SJSA1 (cell line): ENCODE results near the gene ESYT3. TPM values are rescaled to one million over a fixed set of nuclear protein-coding genes. Genes with fewer than 3 reads are reported as not detected.
"Not testable (repeated sequence)": the region's sequence is repeated elsewhere in the genome, so short reads cannot be mapped to it uniquely, and the experiment has no call there.

ENCODE experiments used
- DNase-seq, 2 experiments: peaks; one replicate each; pipeline ENCODE4 v3.0.0-alpha.2; 2015 to 2020; ENCODE audit warnings: low spot score in 2 of 2, low read depth in 1 of 2
- H3K27ac ChIP-seq: fragments of 250-450 bp; sonication (Bioruptor Pico); 2 replicates; pipeline ENCODE4 v1.5.1; 2020; ENCODE audit warnings: mild to moderate bottlenecking, moderate library complexity
- H3K27me3 ChIP-seq: fragments of 250-450 bp; sonication (Bioruptor Pico); replicated peaks from 2 replicates; pipeline ENCODE4 v1.5.1; 2020; ENCODE audit warnings: mild to moderate bottlenecking, moderate library complexity
- H3K36me3 ChIP-seq: fragments of 250-450 bp; sonication (Bioruptor Pico); 2 replicates; pipeline ENCODE4 v1.5.1; 2020; ENCODE audit warnings: mild to moderate bottlenecking
- H3K4me1 ChIP-seq: fragments of 250-450 bp; sonication (Bioruptor Pico); replicated peaks from 2 replicates; pipeline ENCODE4 v1.6.1; 2021; ENCODE audit warnings: mild to moderate bottlenecking
- H3K4me3 ChIP-seq: fragments of 250-450 bp; sonication (Bioruptor Pico); 2 replicates; pipeline ENCODE4 v1.5.1; 2020; ENCODE audit warnings: mild to moderate bottlenecking
- H3K9me3 ChIP-seq: fragments of 250-450 bp; sonication (Bioruptor Pico); replicated peaks from 2 replicates; pipeline ENCODE4 v1.5.1; 2020; ENCODE audit warnings: mild to moderate bottlenecking
- total RNA-seq: library from RNA; depleted of rRNA; stranded (reverse); fragments of >200 nt; shearing (Covaris generic); gene quantifications from 2 replicates; pipeline ENCODE4 v1.2.3, GENCODE V29; 2014

ESYT3 gene
- total RNA-seq, 1 experiment from 2014 or later = 0.76 TPM

- Histone ChIP-seq H3K27me3 (no peaks in the 10 kb centered on the region), H3K27ac (no peak overlapping the region), H3K36me3 (no peaks in the 10 kb centered on the region; the same call in 1 of the 2 replicates), H3K4me3 (no peak overlapping the region), H3K9me3 (no peaks in the 10 kb centered on the region; the same call in 1 of the 2 replicates), H3K4me1 (peaks cover 22% of the 10 kb centered on the region)
- DNase-seq = no peak
Measured at GRCh38 chr3:138492980-138493675, 58.7 kb downstream of the ESYT3 start.

GRCh38 chr3:138493804-138494606 lies 59.6 kb downstream of the ESYT3 start:
- Histone ChIP-seq H3K4me3 (no peak overlapping the region), H3K27me3 (no peaks in the 10 kb centered on the region), H3K36me3 (peaks cover 1% of the 10 kb centered on the region; the same call in 1 of the 2 replicates), H3K4me1 (peaks cover 22% of the 10 kb centered on the region), H3K9me3 (no peaks in the 10 kb centered on the region; the same call in 1 of the 2 replicates), H3K27ac (peak overlapping the region; percentile 39)
- peak in 1 of 2 experiments; percentile 34 for DNase-seq

- no peaks in the 10 kb centered on the region for H3K27me3 ChIP-seq
- no peaks in the 10 kb centered on the region; the same call in 1 of the 2 replicates for H3K9me3 ChIP-seq
- no peak overlapping the region for H3K4me3 ChIP-seq
- H3K27ac ChIP-seq = peak overlapping the region; percentile 39
- no peak for DNase-seq
- H3K4me1 ChIP-seq = peaks cover 22% of the 10 kb centered on the region
- H3K36me3 ChIP-seq = peaks cover 4% of the 10 kb centered on the region; the same call in 1 of the 2 replicates
Measured at GRCh38 chr3:138494607-138494929, 60.2 kb downstream of the ESYT3 start.

GRCh38 chr3:138495638-138496037 lies 61.2 kb downstream of the ESYT3 start:
- H3K4me1 ChIP-seq = peaks cover 22% of the 10 kb centered on the region
- H3K4me3 ChIP-seq, H3K9me3 ChIP-seq, H3K27me3 ChIP-seq, H3K27ac ChIP-seq, H3K36me3 ChIP-seq, DNase-seq: not testable (repeated sequence)

- Histone ChIP-seq H3K4me3 (no peak overlapping the region), H3K4me1 (peaks cover 22% of the 10 kb centered on the region), H3K27me3 (no peaks in the 10 kb centered on the region), H3K36me3 (peaks cover 4% of the 10 kb centered on the region; the same call in 1 of the 2 replicates), H3K27ac (no peak overlapping the region), H3K9me3 (no peaks in the 10 kb centered on the region; the same call in 1 of the 2 replicates)
- DNase-seq = no peak
Measured at GRCh38 chr3:138496436-138496835, 62.0 kb downstream of the ESYT3 start.

GRCh38 chr3:138497021-138497420 lies 62.6 kb downstream of the ESYT3 start:
- Histone ChIP-seq H3K4me3 (no peak overlapping the region), H3K4me1 (peaks cover 22% of the 10 kb centered on the region), H3K27ac (no peak overlapping the region), H3K9me3 (no peaks in the 10 kb centered on the region; the same call in 1 of the 2 replicates), H3K36me3 (peaks cover 4% of the 10 kb centered on the region; the same call in 1 of the 2 replicates), H3K27me3 (no peaks in the 10 kb centered on the region)
- DNase-seq = no peak

GRCh38 chr3:138497851-138498250 lies 63.4 kb downstream of the ESYT3 start:
- H3K4me3 ChIP-seq = no peak overlapping the region
- peaks cover 22% of the 10 kb centered on the region for H3K4me1 ChIP-seq
- no peaks in the 10 kb centered on the region for H3K27me3 ChIP-seq
- no peak overlapping the region for H3K27ac ChIP-seq
- no peak for DNase-seq
- H3K36me3 ChIP-seq = peaks cover 4% of the 10 kb centered on the region; the same call in 1 of the 2 replicates
- no peaks in the 10 kb centered on the region; the same call in 1 of the 2 replicates for H3K9me3 ChIP-seq

- H3K27ac ChIP-seq = no peak overlapping the region
- no peaks in the 10 kb centered on the region; the same call in 1 of the 2 replicates for H3K9me3 ChIP-seq
- no peak for DNase-seq
- H3K4me1 ChIP-seq = peaks cover 13% of the 10 kb centered on the region
- H3K4me3 ChIP-seq = no peak overlapping the region
- no peaks in the 10 kb centered on the region for H3K27me3 ChIP-seq
- H3K36me3 ChIP-seq = peaks cover 4% of the 10 kb centered on the region; the same call in 1 of the 2 replicates
Measured at GRCh38 chr3:138498991-138499390, 64.6 kb downstream of the ESYT3 start.

GRCh38 chr3:138507524-138507923 lies 73.1 kb downstream of the ESYT3 start:
- no peak overlapping the region for H3K4me3 ChIP-seq
- H3K27ac ChIP-seq = no peak overlapping the region
- H3K4me1 ChIP-seq = 0 out of 2 replicates have a peak, but pooled peaks cover 2% of the 10 kb centered on the region
- H3K36me3 ChIP-seq = no peaks in the 10 kb centered on the region
- no peak for DNase-seq
- H3K9me3 ChIP-seq = no peaks in the 10 kb centered on the region
- no peaks in the 10 kb centered on the region for H3K27me3 ChIP-seq

- H3K4me3 ChIP-seq = no peak overlapping the region
- no peak overlapping the region for H3K27ac ChIP-seq
- no peaks in the 10 kb centered on the region for H3K36me3 ChIP-seq
- no peak for DNase-seq
- H3K9me3 ChIP-seq = no peaks in the 10 kb centered on the region
- no peaks in the 10 kb centered on the region for H3K27me3 ChIP-seq
- 0 out of 2 replicates have a peak, but pooled peaks cover 2% of the 10 kb centered on the region for H3K4me1 ChIP-seq
Measured at GRCh38 chr3:138509586-138509985, 75.2 kb downstream of the ESYT3 start.

- H3K27ac ChIP-seq = no peak overlapping the region
- no peak overlapping the region for H3K4me3 ChIP-seq
- peaks cover 7% of the 10 kb centered on the region for H3K4me1 ChIP-seq
- H3K36me3 ChIP-seq = peaks cover 5% of the 10 kb centered on the region; the same call in 1 of the 2 replicates
- no peaks in the 10 kb centered on the region for H3K27me3 ChIP-seq
- DNase-seq = no peak
- H3K9me3 ChIP-seq = no peaks in the 10 kb centered on the region
Measured at GRCh38 chr3:138511945-138512344, 77.5 kb downstream of the ESYT3 start.

- Histone ChIP-seq H3K36me3 (peaks cover 10% of the 10 kb centered on the region; the same call in 1 of the 2 replicates), H3K27ac (no peak overlapping the region), H3K27me3 (no peaks in the 10 kb centered on the region)
Measured at GRCh38 chr3:138513090-138513843, 78.9 kb downstream of the ESYT3 start.

GRCh38 chr3:138521445-138521844 lies 87.0 kb downstream of the ESYT3 start:
- not testable (repeated sequence) for H3K4me3 ChIP-seq, H3K36me3 ChIP-seq, H3K9me3 ChIP-seq, H3K27me3 ChIP-seq, H3K27ac ChIP-seq, DNase-seq
- peaks cover 12% of the 10 kb centered on the region for H3K4me1 ChIP-seq

More at GRCh38 chr3:138513090-138513843, 78.9 kb downstream of the ESYT3 start:
- Histone ChIP-seq H3K4me3 (no peak overlapping the region), H3K9me3 (peaks cover 2% of the 10 kb centered on the region; the same call in 1 of the 2 replicates), H3K4me1 (peaks cover 14% of the 10 kb centered on the region)
- no peak for DNase-seq
